ENCODE data around the gene CTNNBIP1.

CTNNBIP1 gene

DNA sequence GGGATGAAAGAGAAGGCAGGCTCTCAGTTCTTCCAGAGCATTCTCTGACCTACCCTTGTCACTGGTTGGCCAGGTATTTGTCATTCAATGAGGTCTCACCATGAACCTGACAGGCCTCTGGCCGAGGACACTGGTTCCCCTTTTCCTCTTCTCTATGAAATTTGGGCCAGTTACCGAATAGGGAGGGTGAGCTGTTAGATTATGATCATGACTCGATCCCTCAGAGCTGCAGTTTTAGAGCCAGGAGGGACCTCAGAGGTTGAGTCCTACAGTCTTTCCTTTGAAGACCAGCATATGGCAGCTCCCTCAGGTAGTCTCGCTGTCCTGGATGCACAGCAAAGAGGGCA is 56.8 kb downstream of the CTNNBIP1 start:
- DNase-seq (ENCODE audit: low spot score) = no peak

- no peak for DNase-seq (ENCODE audit: low spot score)
These were observed 57.4 kb downstream of the CTNNBIP1 start for GRCh38 chr1:9852410-9853248.

DNA sequence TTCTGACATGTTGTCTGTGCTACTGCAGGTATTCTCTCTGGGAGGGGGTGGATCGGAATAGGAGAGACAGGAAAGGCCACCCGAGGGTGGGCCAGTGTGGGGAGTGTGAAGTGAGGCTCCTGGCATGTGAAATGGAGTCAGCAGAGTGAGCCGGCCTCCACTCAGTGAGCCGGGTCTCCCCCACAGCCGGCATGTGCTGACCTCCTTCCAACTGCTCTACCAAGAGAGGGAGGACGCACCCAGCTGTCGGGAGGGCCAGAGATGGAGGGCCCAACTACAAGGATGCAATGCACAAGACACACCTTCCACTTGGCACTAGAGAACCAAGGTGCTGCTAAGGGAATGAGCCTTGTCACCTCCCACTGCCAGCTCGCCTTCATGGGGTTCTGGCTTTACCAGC is 58.1 kb downstream of the CTNNBIP1 start:
- DNase-seq (ENCODE audit: low spot score) = no peak

DNA sequence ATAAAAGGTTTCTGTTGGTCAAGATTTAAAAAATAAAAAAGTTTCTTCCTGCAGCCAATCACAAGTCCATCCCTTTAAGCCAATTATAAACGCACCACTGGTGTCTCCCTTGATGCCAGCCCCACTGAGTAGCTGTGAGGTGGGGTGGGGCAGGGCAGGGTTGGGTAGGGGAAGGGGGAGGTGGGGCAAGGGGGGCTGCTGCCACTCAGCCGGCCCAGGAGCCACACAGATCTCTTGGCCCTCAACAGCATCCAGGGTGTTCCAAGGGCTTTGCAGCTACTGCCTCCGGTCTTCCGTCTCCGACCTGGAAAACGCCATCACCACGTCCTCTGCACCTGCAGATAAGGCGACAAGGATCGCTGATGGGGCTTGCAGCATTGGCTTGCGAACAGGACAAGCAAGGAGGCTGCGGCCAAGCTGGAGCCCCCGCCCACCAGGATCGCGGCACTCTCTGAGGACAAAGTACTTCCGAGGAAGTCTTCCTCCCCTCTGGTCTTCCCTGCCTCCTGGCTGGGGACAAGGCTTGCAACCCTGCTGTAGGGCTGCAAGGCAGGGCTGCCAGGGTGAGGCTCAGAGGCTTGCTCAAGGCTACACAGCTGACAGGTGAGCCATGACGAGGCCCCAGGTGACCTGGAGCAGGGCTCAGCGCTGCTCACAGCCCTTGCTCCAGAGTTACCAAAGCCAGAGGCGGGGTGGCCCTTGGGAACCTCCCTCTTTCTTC is 59.5 kb downstream of the CTNNBIP1 start:
- no peak for DNase-seq (ENCODE audit: low spot score)

GRCh38 chr1:9849691-9850441 is 60.2 kb downstream of the CTNNBIP1 start:
- no peak for DNase-seq (ENCODE audit: low spot score)

DNA sequence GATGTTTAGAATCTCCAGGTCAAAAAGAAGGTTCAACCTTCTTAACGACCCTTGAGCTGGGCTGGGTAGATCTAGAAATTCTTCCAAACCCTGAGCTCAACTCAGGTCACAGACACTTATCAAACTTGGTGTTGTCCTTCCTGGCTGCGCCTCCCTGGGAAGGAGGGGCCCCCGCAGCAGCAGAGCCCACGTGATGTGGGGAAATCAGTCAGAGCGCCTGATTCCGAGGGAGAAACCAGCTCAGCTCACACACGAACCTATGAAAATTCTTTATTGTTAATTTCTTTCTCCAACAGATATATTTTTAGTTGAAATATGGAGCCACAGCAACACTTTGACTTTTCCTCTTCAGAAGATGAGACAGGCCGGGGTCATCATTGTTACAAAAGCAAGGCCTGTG is 62.0 kb downstream of the CTNNBIP1 start:
- no peak for DNase-seq (ENCODE audit: low spot score)

DNA sequence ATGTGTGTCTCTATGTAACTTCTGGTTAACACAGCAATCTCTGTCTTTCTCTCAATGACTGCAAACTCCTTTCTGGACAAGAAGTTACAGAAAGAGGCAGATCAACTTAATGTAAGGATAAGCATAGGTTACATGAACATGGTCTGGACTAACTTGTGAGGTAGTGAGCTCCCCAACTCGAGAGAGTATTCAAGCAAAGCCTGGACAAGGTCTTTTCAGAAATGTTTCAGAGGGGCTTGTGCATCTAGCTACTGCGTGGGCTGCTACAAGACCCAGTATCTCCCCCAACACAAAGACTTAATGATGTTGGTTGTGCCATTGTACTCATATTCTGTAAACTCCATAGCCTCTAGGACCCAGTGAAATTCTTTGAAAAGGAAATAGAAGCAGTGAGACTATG is 62.8 kb downstream of the CTNNBIP1 start:
- DNase-seq (ENCODE audit: low spot score) = no peak

DNA sequence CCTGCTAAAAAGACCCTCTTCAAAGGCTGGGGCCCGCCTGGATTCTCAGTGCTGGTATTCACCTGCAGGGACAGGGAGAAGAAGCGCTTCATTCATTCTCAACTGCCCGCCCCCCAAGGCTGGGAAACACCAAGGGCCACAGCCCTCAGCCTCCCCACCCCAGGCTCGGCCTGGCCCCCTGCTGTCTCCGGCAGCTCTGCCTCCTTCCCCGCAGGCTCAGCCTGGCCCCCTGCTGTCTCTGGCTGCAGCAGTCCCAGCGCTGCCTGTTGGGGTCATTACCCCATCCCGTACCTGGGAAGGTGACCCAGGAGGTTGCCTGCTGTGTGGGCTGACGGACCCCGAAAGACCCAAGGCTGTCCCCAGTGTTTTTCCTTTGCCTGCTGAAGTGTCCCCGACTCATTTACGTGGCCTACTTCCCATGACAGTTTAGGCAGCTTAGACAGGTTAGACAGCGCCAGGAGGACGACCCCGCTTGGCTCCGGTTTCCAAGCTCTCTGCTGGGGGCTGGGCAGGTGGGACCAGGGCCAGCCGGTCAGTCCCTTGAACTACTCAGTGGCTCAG is 63.4 kb downstream of the CTNNBIP1 start:
- DNase-seq (ENCODE audit: low spot score) = no peak

GRCh38 chr1:9845914-9846313 is 64.2 kb downstream of the CTNNBIP1 start:
- DNase-seq (ENCODE audit: low spot score) = no peak

GRCh38 chr1:9844756-9845155 is 65.3 kb downstream of the CTNNBIP1 start:
- DNase-seq (ENCODE audit: low spot score) = no peak

DNA sequence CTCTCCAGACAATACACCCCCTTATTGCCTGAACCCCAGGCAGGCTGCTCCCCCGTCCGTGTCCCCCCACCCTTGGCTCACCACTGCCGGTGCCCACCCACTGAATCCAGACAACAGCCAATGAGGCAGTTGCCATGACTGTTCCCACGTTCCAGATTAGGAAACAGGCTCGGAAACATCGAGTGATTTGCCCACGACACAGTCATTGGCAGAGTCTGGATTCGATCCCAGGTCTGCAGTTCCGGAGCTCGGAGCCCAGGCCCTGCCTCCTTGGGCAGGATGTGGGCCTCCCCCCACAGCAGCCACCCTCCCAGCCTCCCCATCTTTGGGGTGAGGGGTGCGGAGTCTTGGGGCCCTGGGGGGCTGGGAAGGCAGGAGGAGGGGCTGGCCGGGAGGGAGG is 66.0 kb downstream of the CTNNBIP1 start:
- no peak for DNase-seq (ENCODE audit: low spot score)

GRCh38 chr1:9843576-9843945 is 66.5 kb downstream of the CTNNBIP1 start:
- DNase-seq (ENCODE audit: low spot score) = no peak

DNA sequence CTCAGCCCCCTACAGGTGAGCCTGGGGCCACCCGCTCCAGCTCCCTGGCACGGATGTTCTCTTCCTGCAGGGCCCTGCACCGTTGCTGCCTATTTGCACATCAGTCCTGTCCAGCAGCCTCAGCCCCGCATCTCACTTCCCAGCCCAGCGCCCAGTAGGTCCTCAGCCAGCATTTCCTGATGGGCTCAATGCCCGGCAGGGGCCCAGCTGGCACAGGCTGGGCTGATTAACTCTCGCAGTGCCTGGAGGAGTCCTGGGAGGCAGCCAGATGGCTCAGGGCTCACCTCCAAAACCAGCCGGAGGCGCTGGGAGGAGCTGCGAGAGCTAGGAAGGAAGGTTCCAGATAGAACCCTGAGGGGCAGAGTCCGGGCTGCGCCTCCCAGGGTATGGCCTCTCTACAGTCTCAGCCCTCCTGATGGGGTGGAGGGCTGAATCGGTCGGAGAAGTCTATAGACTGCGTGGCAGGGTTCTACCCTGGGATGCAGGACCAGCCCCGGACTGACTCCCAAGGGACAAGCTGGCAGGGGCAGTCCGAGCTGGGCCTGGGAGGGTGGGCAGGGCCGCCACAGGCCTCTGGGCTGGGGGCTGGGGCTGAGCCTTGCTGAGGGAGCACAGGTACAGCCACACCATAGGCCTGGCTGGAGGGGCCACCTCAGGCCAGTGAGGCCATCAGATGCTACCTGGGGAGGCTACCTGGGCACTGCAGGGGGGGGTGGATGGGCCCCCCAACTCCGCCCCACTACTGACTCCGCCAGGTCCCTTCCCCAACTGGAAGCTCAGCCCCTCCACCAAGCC is 67.1 kb downstream of the CTNNBIP1 start:
- no peak for DNase-seq (ENCODE audit: low spot score)

DNA sequence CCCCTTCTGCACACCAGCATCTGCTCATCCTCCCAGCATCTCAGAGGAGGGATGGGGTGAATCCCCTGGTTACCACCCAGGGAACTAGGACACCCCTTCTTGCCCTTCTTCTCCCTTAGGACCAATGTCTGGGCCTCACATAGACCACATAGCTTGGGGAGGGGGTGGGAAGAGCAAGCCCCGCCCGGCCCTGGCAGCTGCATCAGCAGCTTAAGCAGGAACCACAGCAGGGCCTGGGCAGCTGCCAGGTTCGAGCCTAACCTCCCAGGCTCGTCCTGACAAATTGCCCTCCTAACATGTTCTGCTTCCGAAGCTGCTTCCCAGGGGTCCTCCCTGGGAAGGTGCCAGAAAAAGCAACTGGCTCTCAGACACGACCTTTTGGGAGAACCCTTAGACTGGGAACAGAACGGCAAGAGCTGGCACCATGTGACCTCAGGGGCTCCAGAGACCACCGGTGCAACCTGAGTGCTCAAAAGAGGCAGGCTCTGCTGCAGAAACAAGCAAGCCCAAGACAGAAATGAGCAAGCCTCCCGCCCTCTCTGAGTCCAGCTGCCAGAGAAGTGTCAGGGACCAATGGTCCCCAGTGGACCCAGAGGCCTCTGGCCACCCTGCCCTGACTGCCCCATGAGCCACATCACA is 67.9 kb downstream of the CTNNBIP1 start:
- no peak for DNase-seq (ENCODE audit: low spot score)

- no peak for DNase-seq (ENCODE audit: low spot score)
These were observed 68.6 kb downstream of the CTNNBIP1 start for GRCh38 chr1:9841460-9841859.

DNA sequence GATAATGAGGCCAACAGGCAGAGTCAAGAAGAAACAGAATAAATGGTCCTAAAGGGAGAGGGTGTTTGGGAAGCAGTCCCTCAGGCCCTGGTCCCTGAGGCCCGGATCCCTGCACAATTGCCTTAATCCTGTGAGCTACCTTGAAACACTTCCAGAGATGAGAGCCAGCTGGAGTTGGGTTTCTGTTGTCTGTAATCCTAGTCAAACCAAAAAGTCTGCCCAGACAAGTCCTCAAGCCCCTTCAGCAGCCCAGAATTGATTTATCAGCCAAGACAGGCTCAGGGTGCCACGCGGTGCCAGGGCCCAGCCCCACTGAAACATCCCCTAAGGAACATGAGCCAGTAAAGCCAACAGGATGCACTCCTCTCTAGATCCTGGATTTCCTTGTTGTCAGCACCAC is 69.9 kb downstream of the CTNNBIP1 start:
- no peak for DNase-seq (ENCODE audit: low spot score)

DNA sequence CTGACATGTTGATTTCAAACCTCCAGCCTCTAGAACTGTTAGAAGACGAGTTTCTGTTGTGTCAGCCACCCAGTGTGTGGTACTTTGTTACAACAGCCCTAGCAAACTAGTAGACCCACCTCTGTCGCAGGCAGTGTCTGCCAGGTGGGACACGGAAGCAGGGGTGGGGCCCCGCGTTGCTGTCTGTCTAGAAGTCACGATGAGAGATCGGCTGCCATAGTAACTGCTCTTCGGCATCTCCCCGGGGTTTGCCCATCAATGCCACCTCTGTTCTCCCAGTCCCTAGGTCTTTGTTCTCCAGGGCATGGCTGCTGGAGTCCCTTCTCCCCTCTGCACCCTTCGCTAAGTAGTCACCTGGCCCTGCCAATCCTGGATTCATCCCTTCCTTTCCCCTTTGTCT is 71.1 kb downstream of the CTNNBIP1 start:
- no peak for DNase-seq (ENCODE audit: low spot score)

DNA sequence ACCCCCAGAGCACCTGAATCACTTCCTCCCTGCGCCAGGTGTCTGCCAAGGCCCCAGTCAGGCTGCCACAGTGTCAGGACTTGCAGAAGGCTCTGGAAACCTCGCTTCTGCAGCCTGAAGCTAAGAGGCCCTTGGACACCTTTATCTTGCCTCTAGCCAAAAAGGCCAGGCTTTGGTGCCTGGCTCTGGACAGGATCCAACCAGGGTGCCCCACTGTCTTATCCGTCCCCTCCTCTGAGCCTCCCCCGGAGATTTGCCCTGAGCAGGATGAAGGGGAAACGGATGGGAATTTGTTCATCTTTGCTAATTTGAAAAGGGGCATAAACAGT is 73.5 kb downstream of the CTNNBIP1 start:
- DNase-seq (ENCODE audit: low spot score) = no peak

DNA sequence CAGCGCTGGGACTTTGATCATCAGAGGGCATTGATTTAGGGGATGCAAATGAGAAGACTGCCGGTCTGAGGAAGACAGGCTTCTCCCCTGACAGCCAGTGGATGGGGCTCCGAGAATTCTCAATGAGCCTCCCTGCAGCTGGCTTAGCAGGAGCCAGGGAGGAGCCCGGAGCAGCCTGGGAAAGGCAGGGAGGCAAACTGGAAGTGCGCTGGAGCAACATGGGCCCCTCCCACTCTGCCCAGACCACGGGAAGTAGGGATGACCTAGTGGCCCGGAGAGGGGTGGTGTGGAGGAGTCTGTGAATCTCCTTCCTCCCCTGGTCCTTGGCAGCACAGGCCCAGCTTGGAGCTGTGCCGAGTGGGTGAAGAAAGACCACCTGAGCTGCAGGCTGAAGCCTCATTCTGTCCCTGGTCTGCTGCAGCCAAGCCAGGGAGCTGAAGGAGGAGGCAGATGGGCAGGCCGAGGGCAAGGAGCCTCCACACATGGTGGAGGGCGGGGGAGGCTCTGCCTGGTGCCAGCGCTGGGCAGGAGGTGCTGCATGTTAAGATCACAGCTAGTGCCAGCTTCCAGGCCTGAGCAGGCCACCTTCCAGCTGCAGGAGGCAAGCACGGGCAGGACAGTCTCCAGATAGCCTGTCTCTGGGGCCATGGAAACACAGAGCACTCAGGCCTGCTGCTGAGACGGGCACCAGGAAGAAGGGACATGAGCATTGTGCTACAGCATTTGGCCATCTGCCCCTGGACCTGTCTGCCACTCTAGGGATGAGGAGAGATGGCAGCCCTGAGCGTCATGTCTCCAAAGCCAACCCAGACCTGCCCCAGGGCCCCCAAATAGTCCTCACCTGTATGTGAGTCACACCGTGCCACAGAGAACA is 74.1 kb downstream of the CTNNBIP1 start:
- DNase-seq (ENCODE audit: low spot score) = no peak

DNA sequence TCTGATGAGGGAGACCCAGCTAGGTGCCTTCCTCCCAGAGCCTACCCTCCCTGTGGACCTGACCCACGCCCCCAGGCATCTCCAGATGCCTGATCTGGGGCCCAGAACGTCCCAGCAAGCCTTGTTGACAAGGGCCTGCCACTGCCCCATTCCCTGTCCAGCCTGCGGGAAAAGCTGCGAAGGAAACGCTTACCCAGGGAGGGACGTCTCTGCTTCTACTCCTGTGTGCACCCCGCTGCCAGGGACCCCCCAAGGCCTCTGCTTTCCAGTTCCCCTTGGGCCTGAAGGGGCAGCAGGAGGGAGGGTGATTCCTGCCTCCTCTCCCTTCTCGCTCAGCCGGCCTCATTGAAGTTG is 74.7 kb downstream of the CTNNBIP1 start:
- no peak for DNase-seq (ENCODE audit: low spot score)

DNA sequence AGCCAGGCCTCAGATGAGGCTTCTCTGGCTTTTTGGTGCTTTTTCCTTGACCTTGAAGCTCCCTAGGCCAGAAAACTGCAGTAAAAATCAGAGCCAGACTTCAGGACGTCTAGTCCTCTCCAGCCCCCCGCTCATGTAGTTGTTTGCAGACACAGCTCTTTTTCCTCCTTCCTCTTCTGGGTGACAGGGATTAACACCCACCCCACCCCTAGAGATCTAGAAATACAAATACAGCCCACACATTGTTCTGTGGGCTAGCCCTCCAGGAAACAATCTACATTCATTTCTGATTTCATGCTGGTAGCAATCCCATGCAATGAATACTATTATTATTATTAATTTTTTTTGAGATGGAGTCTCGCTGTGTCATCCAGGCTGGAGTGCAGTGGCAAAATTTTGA is 76.4 kb downstream of the CTNNBIP1 start:
- no peak for DNase-seq (ENCODE audit: low spot score)

All from RKO (cell line).